Stimulated activated CD4-positive, alpha-beta T cell treated with anti-CD3 and anti-CD28 coated beads, TNF-alpha, amount 100 ng/mL, for 4 hours (primary cell): ENCODE results near the gene GTPBP4.

Experiments
- DNase-seq, 3 experiments: peaks; one replicate each; pipeline ENCODE4 v3.0.0-alpha.2; 2020; ENCODE audit warnings: low read depth in 3 of 3

Gene GTPBP4

GRCh38 chr10:966466-967235 lies 21.6 kb upstream of the GTPBP4 start:
- no peak for DNase-seq

GRCh38 chr10:968546-969199 lies 19.6 kb upstream of the GTPBP4 start:
- no peak for DNase-seq

GRCh38 chr10:969473-970150 lies 18.6 kb upstream of the GTPBP4 start:
- DNase-seq = no peak

GRCh38 chr10:970311-971149 lies 17.7 kb upstream of the GTPBP4 start:
- DNase-seq = no peak

- no peak for DNase-seq
These were observed 17.1 kb upstream of the GTPBP4 start for GRCh38 chr10:971150-971542.

GRCh38 chr10:971613-972012 lies 16.6 kb upstream of the GTPBP4 start:
- DNase-seq = no peak

- no peak for DNase-seq
These were observed 15.5 kb upstream of the GTPBP4 start for GRCh38 chr10:972763-973162.

GRCh38 chr10:974038-974784 lies 14.0 kb upstream of the GTPBP4 start:
- DNase-seq = no peak

GRCh38 chr10:974785-975074 lies 13.5 kb upstream of the GTPBP4 start:
- DNase-seq = no peak

- no peak for DNase-seq
These were observed 11.9 kb upstream of the GTPBP4 start for GRCh38 chr10:976316-976715.

- no peak for DNase-seq
These were observed 9.3 kb upstream of the GTPBP4 start for GRCh38 chr10:978826-979421.

GRCh38 chr10:980468-981093 lies 7.7 kb upstream of the GTPBP4 start:
- DNase-seq = no peak

- no peak for DNase-seq
These were observed 4.8 kb upstream of the GTPBP4 start for GRCh38 chr10:983401-983800.

GRCh38 chr10:983971-984655 lies 4.1 kb upstream of the GTPBP4 start:
- no peak for DNase-seq

- no peak for DNase-seq
These were observed 2.9 kb upstream of the GTPBP4 start for GRCh38 chr10:985361-985760.

GRCh38 chr10:986137-986825 lies 2.0 kb upstream of the GTPBP4 start:
- DNase-seq = no peak

- no peak for DNase-seq
These were observed 1.2 kb upstream of the GTPBP4 start for GRCh38 chr10:986881-987619.

- no peak for DNase-seq
These were observed 689 bp upstream of the GTPBP4 start for GRCh38 chr10:987620-987869.
